ENCODE measurements around the gene LRRD1.

The LRRD1 gene

DNA sequence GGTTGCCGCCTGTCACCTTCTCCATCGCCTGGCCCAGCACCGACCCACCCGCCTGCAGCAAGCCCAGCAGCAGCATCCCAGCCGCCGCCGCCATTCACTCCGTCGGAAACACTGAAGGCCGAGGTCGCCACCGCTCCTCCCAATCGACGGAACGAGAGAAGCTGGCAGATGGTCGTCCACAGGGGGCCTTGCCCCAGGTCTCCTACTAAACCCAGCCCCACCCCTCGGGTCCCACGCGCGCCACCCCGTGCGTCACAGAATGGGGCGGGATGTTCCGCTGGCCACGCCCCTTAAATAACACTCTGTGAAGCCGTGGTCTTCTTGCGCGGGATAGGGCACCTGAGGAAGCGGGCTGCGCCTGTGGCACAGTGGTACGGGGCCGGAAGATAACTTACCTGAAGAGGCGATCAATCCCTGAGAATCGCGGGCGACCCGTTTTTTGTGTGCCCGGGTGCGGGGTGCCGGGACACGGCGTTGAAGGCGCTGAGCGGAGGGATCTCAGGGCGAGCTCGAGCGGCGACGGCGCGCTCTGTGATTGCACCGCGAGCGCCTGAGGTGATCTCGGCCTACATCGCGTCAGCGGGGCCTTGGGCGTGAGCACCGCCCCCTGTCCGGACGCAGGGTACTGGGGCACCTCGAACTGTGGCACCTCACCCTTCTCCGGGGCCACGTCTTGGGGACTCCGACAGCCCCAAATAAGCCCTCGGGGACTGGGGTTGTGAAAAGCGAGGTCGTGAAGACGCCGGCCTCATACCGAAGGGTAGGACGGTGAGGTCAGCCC, 44.5 kb downstream of the LRRD1 start, which contains the start of gene CYP51A1:
CYP51A1 (minus strand) TSS at position 207 of the 781 bp plus-strand sequence; CDS start at position 94, 113 bp downstream.
- DNase-seq: peak; percentile 77 to 92
- Histone ChIP-seq H3K27ac (ENCODE audit: low read depth, low read length) (peak within 1 kb of the TSS; percentile 89), H2AK5ac (ENCODE audit: low read length) (peak within 1 kb of the TSS; percentile 18), H3K4me1 (ENCODE audit: control insufficient read depth in 1 of 2, insufficient read depth in 2 of 2, low read length in 2 of 2) (peaks cover 0 to 7% of the 10 kb centered on the region in 2 experiments), H3K18ac (ENCODE audit: low read length) (peak within 1 kb of the TSS; percentile 84), H2BK5ac (ENCODE audit: low read depth, low read length, poor library complexity) (peak within 1 kb of the TSS; percentile 99), H3K9ac (ENCODE audit: low read length) (peak within 1 kb of the TSS; percentile 92), H3K79me2 (ENCODE audit: control insufficient read depth, insufficient read depth, low read length, poor library complexity) (peaks cover 17% of the 10 kb centered on the region), H4K8ac (ENCODE audit: low read depth, low read length) (peak within 1 kb of the TSS; percentile 94), H3K23ac (ENCODE audit: low read length) (no peak within 1 kb of the TSS), H3K27me3 (ENCODE audit: insufficient read depth, low read length) (no peaks in the 10 kb centered on the region), H3K14ac (ENCODE audit: low read length) (peak within 1 kb of the TSS; percentile 87), H2BK12ac (ENCODE audit: low read length) (peak within 1 kb of the TSS; percentile 51), H2BK120ac (ENCODE audit: insufficient read depth, low read length, poor library complexity) (peak within 1 kb of the TSS; percentile 99), H4K91ac (ENCODE audit: low read depth, low read length) (peak within 1 kb of the TSS; percentile 99), H4K12ac (ENCODE audit: low read depth, low read length) (peak within 1 kb of the TSS; percentile 86), H2AFZ (ENCODE audit: insufficient read depth, low read length, poor library complexity) (peak within 1 kb of the TSS; percentile 89), H3K4ac (ENCODE audit: low read depth, low read length) (peak within 1 kb of the TSS; percentile 88), H3K4me3 (ENCODE audit: low read depth, low read length) (peak within 1 kb of the TSS; percentile 100), H3K79me1 (ENCODE audit: low read length) (peaks cover 20% of the 10 kb centered on the region), H3K4me2 (ENCODE audit: low read length) (peak within 1 kb of the TSS; percentile 62), H3K36me3 (ENCODE audit: control insufficient read depth in 1 of 2, insufficient read depth in 2 of 2, low read length in 2 of 2) (peaks cover 0 to 2% of the 10 kb centered on the region in 2 experiments), H3K9me3 (ENCODE audit: insufficient read depth, low read depth, low read length) (peaks cover 1% of the 10 kb centered on the region)
- WGBS (ENCODE audit: extremely low coverage, insufficient coverage, insufficient read length): no CpG with 5 or more reads among the region's 73 CpGs

DNA sequence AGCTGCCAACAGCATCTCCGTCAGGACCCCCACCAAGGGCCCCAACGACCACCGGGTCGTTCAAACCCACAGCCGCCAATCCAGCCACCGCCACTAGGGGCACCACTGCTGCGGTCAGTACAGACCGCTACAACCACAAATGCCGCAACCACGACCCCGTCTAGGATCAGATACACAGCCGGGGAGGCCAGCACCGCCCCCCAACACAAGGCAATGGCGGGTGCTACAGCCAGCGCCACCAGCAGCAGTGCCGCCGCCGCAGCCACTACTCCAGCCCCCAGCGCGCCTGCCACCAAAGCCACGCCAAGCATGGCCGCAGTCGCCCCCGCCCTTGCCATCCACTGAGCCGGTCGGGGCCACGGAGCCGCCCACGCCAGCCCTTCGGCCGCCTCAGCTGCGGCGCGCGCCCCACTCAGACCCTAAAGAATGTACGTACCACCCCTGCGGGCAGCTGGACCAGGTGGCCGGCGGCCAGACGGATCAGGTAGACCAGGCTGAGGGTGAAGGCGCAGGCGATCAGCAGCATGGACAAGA, 45.1 kb downstream of the LRRD1 start:
- H3K18ac ChIP-seq (ENCODE audit: low read length): peak overlapping the region; percentile 49
- peak overlapping the region; percentile 99 for H2BK120ac ChIP-seq (ENCODE audit: insufficient read depth, low read length, poor library complexity)
- H3K23ac ChIP-seq (ENCODE audit: low read length): no peak overlapping the region
- H3K79me1 ChIP-seq (ENCODE audit: low read length): peaks cover 20% of the 10 kb centered on the region
- H3K4me2 ChIP-seq (ENCODE audit: low read length): peak overlapping the region; percentile 62
- peak overlapping the region; percentile 47 for H4K12ac ChIP-seq (ENCODE audit: low read depth, low read length)
- peak overlapping the region; percentile 99 for H2BK5ac ChIP-seq (ENCODE audit: low read depth, low read length, poor library complexity)
- H3K27ac ChIP-seq (ENCODE audit: low read depth, low read length): peak overlapping the region; percentile 89
- H3K4me3 ChIP-seq (ENCODE audit: low read depth, low read length): peak overlapping the region; percentile 100
- H4K8ac ChIP-seq (ENCODE audit: low read depth, low read length): peak overlapping the region; percentile 94
- WGBS (ENCODE audit: extremely low coverage, insufficient coverage, insufficient read length): no CpG with 5 or more reads among the region's 42 CpGs
- H3K9ac ChIP-seq (ENCODE audit: low read length): peak overlapping the region; percentile 92
- peak overlapping the region; percentile 97 for H4K91ac ChIP-seq (ENCODE audit: low read depth, low read length)
- peak overlapping the region; percentile 48 for H2BK12ac ChIP-seq (ENCODE audit: low read length)
- peak overlapping the region; percentile 88 for H3K4ac ChIP-seq (ENCODE audit: low read depth, low read length)
- peaks cover 17% of the 10 kb centered on the region for H3K79me2 ChIP-seq (ENCODE audit: control insufficient read depth, insufficient read depth, low read length, poor library complexity)
- no peaks in the 10 kb centered on the region for H3K27me3 ChIP-seq (ENCODE audit: insufficient read depth, low read length)
- peaks cover 0 to 7% of the 10 kb centered on the region in 2 experiments for H3K4me1 ChIP-seq (ENCODE audit: control insufficient read depth in 1 of 2, insufficient read depth in 2 of 2, low read length in 2 of 2)
- H3K9me3 ChIP-seq (ENCODE audit: insufficient read depth, low read depth, low read length): peaks cover 1% of the 10 kb centered on the region
- peak overlapping the region; percentile 18 for H2AK5ac ChIP-seq (ENCODE audit: low read length)
- peaks cover 0 to 2% of the 10 kb centered on the region in 2 experiments for H3K36me3 ChIP-seq (ENCODE audit: control insufficient read depth in 1 of 2, insufficient read depth in 2 of 2, low read length in 2 of 2)
- peak overlapping the region; percentile 87 for H3K14ac ChIP-seq (ENCODE audit: low read length)
- H2AFZ ChIP-seq (ENCODE audit: insufficient read depth, low read length, poor library complexity): peak overlapping the region; percentile 68
- DNase-seq: peak; percentile 64 to 67

DNA sequence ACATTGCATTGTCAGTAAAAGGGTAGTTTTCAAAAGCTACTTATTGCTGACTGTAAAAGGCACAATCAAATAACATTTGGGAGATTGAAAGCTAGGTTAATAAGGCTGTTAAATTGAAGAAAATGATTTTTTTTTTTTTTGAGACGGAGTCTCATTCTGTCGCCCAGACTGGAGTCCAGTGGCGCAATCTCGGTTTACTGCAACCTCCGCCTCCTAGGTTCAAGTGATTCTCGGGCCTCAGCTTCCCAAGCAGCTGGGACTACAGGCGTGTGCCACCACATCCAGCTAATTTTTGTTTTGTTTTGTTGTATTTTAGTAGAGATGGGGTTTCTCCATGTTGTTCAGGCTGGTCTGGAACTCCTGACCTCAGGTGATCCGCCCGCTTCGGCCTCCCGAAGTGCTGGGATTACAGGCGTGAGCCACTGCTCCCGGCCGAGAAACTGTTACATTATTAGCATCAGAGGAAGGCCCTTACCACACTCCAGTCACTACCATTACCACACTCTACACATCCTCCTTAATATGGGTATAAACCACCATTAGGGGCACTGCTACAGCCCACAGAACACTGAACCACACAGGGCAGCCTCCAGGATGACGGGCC, 45.7 kb downstream of the LRRD1 start:
- no CpG with 5 or more reads among the region's 15 CpGs for WGBS (ENCODE audit: extremely low coverage, insufficient coverage, insufficient read length)
- Histone ChIP-seq H3K36me3 (ENCODE audit: control insufficient read depth in 1 of 2, insufficient read depth in 2 of 2, low read length in 2 of 2) (peaks cover 4 to 8% of the 10 kb centered on the region in 2 experiments), H2BK12ac (ENCODE audit: low read length) (no peak overlapping the region), H3K9ac (ENCODE audit: low read length) (no peak overlapping the region), H2AFZ (ENCODE audit: insufficient read depth, low read length, poor library complexity) (peak overlapping the region; percentile 68), H3K4me2 (ENCODE audit: low read length) (peak overlapping the region; percentile 62), H3K23ac (ENCODE audit: low read length) (no peak overlapping the region), H4K91ac (ENCODE audit: low read depth, low read length) (peak overlapping the region; percentile 97), H3K79me1 (ENCODE audit: low read length) (peaks cover 20% of the 10 kb centered on the region), H2AK5ac (ENCODE audit: low read length) (peak overlapping the region; percentile 18), H2BK5ac (ENCODE audit: low read depth, low read length, poor library complexity) (peak overlapping the region; percentile 99), H2BK120ac (ENCODE audit: insufficient read depth, low read length, poor library complexity) (peak overlapping the region; percentile 99), H4K12ac (ENCODE audit: low read depth, low read length) (no peak overlapping the region), H3K79me2 (ENCODE audit: control insufficient read depth, insufficient read depth, low read length, poor library complexity) (peaks cover 17% of the 10 kb centered on the region), H4K8ac (ENCODE audit: low read depth, low read length) (peak overlapping the region; percentile 94), H3K18ac (ENCODE audit: low read length) (peak overlapping the region; percentile 33), H3K4ac (ENCODE audit: low read depth, low read length) (peak overlapping the region; percentile 88), H3K9me3 (ENCODE audit: insufficient read depth, low read depth, low read length) (peaks cover 1% of the 10 kb centered on the region), H3K4me1 (ENCODE audit: control insufficient read depth in 1 of 2, insufficient read depth in 2 of 2, low read length in 2 of 2) (peaks cover 0 to 7% of the 10 kb centered on the region in 2 experiments), H3K27ac (ENCODE audit: low read depth, low read length) (no peak overlapping the region), H3K14ac (ENCODE audit: low read length) (peak overlapping the region; percentile 48), H3K27me3 (ENCODE audit: insufficient read depth, low read length) (no peaks in the 10 kb centered on the region), H3K4me3 (ENCODE audit: low read depth, low read length) (peak overlapping the region; percentile 100)
- no peak for DNase-seq

DNA sequence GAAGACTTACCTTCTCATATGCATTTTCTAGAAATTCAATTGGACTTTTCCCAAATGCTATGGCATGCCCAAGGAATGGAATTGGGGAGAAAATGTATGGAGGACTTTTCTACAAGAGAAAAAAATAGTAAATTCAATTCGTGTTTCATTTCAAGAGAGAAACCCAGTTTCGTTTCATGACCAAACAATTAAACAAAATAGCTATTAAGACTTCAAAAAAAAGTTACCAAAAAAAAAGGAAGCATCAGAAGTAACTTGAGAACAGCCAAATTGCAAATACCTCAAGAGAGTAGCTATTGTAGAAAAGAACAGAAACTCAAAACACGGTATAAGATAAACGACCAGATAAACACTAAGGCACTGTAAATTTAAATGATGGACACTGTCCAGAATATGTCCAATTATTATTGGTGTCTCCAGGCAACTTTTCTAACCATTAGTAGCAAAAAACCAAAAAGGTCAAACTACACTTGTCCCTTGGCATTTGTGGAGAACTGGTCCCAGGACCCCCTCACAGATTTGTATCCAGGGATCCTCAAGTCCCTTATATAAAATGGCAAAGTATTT, 47.1 kb downstream of the LRRD1 start:
- Histone ChIP-seq H3K79me2 (ENCODE audit: control insufficient read depth, insufficient read depth, low read length, poor library complexity) (peaks cover 17% of the 10 kb centered on the region), H3K27me3 (ENCODE audit: insufficient read depth, low read length) (no peaks in the 10 kb centered on the region), H4K12ac (ENCODE audit: low read depth, low read length) (no peak overlapping the region), H3K9ac (ENCODE audit: low read length) (no peak overlapping the region), H3K9me3 (ENCODE audit: insufficient read depth, low read depth, low read length) (peaks cover 1% of the 10 kb centered on the region), H3K36me3 (ENCODE audit: control insufficient read depth in 1 of 2, insufficient read depth in 2 of 2, low read length in 2 of 2) (peaks cover 7 to 13% of the 10 kb centered on the region in 2 experiments), H3K27ac (ENCODE audit: low read depth, low read length) (no peak overlapping the region), H2AK5ac (ENCODE audit: low read length) (no peak overlapping the region), H4K8ac (ENCODE audit: low read depth, low read length) (no peak overlapping the region), H2BK5ac (ENCODE audit: low read depth, low read length, poor library complexity) (no peak overlapping the region), H3K4ac (ENCODE audit: low read depth, low read length) (peak overlapping the region; percentile 68), H3K18ac (ENCODE audit: low read length) (no peak overlapping the region), H3K4me2 (ENCODE audit: low read length) (no peak overlapping the region), H3K4me3 (ENCODE audit: low read depth, low read length) (no peak overlapping the region), H2AFZ (ENCODE audit: insufficient read depth, low read length, poor library complexity) (no peak overlapping the region), H4K91ac (ENCODE audit: low read depth, low read length) (no peak overlapping the region), H3K79me1 (ENCODE audit: low read length) (peaks cover 20% of the 10 kb centered on the region), H3K14ac (ENCODE audit: low read length) (no peak overlapping the region), H3K4me1 (ENCODE audit: control insufficient read depth in 1 of 2, insufficient read depth in 2 of 2, low read length in 2 of 2) (peaks cover 0 to 7% of the 10 kb centered on the region in 2 experiments), H2BK120ac (ENCODE audit: insufficient read depth, low read length, poor library complexity) (no peak overlapping the region), H2BK12ac (ENCODE audit: low read length) (no peak overlapping the region), H3K23ac (ENCODE audit: low read length) (no peak overlapping the region)
- WGBS (ENCODE audit: extremely low coverage, insufficient coverage, insufficient read length): no CpG with 5 or more reads among the region's 4 CpGs
- no peak for DNase-seq

All from trophoblast cell (in vitro differentiated cells and primary cell).